Stomach (tissue), 9 donors: Measurements from ENCODE around the gene TPCN1. TPM values are rescaled to one million over a fixed set of nuclear protein-coding genes. Genes with fewer than 3 reads are reported as not detected.

Experiments used
- DNase-seq, 2 donors: peaks; one replicate each; pipeline versions ENCODE4 v3.0.0 to v3.0.0-alpha.2; 2013 to 2019
- H3K27ac ChIP-seq, 5 donors: fragments of 200-600 bp in 4 of 5; sonication (generic) in 4 of 5; one replicate each; pipeline ENCODE4 v1.5.1; 2013 to 2019; ENCODE audit warnings: mild to moderate bottlenecking in 1 of 5, moderate library complexity in 1 of 5
- H3K27me3 ChIP-seq, 3 donors: fragments of 200-600 bp; sonication (generic); one replicate each; pipeline ENCODE4 v1.5.1; 2017 to 2019; ENCODE audit warnings: mixed run types in 1 of 3
- H3K36me3 ChIP-seq, 4 donors: fragments of 200-600 bp; sonication (generic); 1 replicate in 3 of 4; 2 replicates in 1 of 4; pipeline ENCODE4 v1.5.1; 2016 to 2019
- H3K4me1 ChIP-seq, 4 donors: fragments of 200-600 bp; sonication (generic); one replicate each; pipeline ENCODE4 v1.5.1; 2016 to 2019
- H3K4me3 ChIP-seq, 4 donors: fragments of 200-600 bp; sonication (generic) in 3 of 4; one replicate each; pipeline ENCODE4 v1.5.1; 2016 to 2019; ENCODE audit warnings: mild to moderate bottlenecking in 1 of 4
- H3K9me3 ChIP-seq, 4 donors: fragments of 200-600 bp; sonication (generic); one replicate each; pipeline ENCODE4 v1.5.1; 2016 to 2019
- CTCF ChIP-seq, 7 experiments: fragments of 450-650 bp in 4 of 7; fragments of 200-600 bp in 3 of 7; sonication (generic) in 3 of 7; IDR thresholded peaks; one replicate each; pipeline ENCODE4 v1.5.1; 2016 to 2019; ENCODE audit warnings: antibody characterized with exemption in 7 of 7, control low read depth in 2 of 7, mild to moderate bottlenecking in 1 of 7
- EP300 ChIP-seq: sonication (generic); formaldehyde crosslinking; IDR thresholded peaks from one replicate; pipeline ENCODE4 v1.6.1; 2017; ENCODE audit warnings: antibody characterized with exemption
- POLR2A ChIP-seq, 4 donors: fragments of 450-650 bp; IDR thresholded peaks; one replicate each; pipeline ENCODE4 v1.6.1; 2016; ENCODE audit warnings: antibody characterized with exemption in 4 of 4, control low read depth in 2 of 4, mild to moderate bottlenecking in 1 of 4, moderate library complexity in 1 of 4
- POLR2AphosphoS5 ChIP-seq, 3 donors: sonication (generic); formaldehyde crosslinking; IDR thresholded peaks; one replicate each; pipeline ENCODE4 v1.6.1; 2016; ENCODE audit warnings: antibody characterized with exemption in 3 of 3
- WGBS, 5 donors: extraction: QIAGEN DNeasy Blood & Tissue Kit in 3 of 5; methylation state at CpG; one replicate each; pipeline versions ENCODE4 v1.1.5 to v1.1.7; 2013 to 2018; 5-methylcytosine and 5-hydroxymethylcytosine counted together
- intact Hi-C: fragments of 100-400 bp; cut with DNase I; formaldehyde crosslinking; loops from one replicate; pipeline ENCODE4 v1.15.1; 2023; ENCODE audit warnings: low total_unique reads
- polyA plus RNA-seq, 3 donors: library from polyadenylated mRNA; stranded (reverse); fragments of 200-250 nt; gene quantifications; one replicate each; pipeline ENCODE4 v1.2.3, GENCODE V29; 2013
- total RNA-seq, 5 donors: library from RNA; depleted of rRNA; stranded (reverse); fragments of >200 nt; gene quantifications; one replicate each; pipeline versions ENCODE4 v1.1.0 to v1.2.3, GENCODE V29; 2014 to 2016
- donor health status: healthy with polysubstance abuse.
- donor health status: Bipolar disorder and iron deficiency.
- donor health status: healthy.

TPCN1 gene
- total and polyA plus RNA-seq, 8 donors = 5.8 to 78.2 (median 30.2) TPM

DNA sequence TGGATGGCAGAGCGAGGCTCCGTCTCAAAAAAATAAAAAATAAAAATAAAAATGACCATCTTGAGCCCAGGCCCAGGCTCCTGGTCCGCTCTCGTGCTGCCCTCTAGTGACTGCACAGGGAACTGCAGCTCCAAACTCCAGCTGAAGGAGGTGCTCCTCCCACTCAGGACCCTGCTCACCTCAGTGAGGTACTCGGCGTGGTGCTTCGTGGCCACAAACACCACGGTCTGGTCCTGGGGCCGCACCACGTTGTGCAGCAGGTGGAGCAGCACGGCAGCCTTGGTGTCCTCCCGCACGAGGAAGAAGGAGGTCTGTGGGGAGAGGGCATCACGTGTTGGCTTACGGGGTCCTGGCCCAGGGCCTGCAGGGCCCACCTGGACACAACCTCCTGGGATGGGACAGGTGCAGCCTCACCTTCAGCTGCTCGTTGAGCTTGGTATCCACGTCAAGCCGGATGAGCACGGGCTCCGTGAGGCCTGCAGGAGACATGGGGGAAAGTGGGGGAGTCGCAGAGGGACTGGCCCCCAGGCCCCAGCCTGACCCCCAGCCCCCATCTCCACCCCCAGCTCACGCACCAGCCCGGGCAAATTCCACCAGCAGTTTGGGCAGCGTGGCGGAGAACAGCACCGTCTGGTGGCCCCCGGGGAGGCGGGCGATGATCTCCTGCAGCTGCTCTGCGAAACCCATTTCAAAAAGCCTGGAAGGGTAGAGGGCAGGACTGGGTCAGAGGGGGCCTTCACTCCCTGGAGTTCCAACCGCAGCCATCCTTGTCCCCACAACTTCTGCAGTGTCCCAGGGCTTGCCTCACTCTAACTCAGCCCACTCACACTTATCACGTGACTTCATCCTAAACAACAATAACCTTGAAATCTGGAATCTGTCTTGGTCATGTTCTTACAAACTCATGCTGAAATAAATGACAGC lies 46.5 kb upstream of the TPCN1 start:
- Histone ChIP-seq H3K27me3 (no peaks in the 10 kb centered on the region), H3K36me3 (peaks cover 90 to 100% (median 100%) of the 10 kb centered on the region in 4 donors), H3K9me3 (peaks cover 0 to 4% (median 0%) of the 10 kb centered on the region in 4 donors), H3K4me3 (no peak overlapping the region), H3K4me1 (peaks cover 0 to 3% (median 0%) of the 10 kb centered on the region in 4 donors), H3K27ac (no peak overlapping the region)
- TF ChIP-seq POLR2AphosphoS5 (IDR thresholded peaks at IDR 0.05) (no peak), CTCF (IDR thresholded peaks at IDR 0.05) (peak in 5 of 7 experiments; percentile 89 to 99 (median 98))
- 53 to 63% (median 59%) methylated on average over 16 to 32 of the region's 32 CpGs for WGBS, 5 donors
- intact Hi-C loops = loop anchor here (5.0 kb wide), 1 partner anchor 127 kb away; no protein-coding TSS in a partner anchor
- DNase-seq = peak; percentile 79 to 87

GRCh38 chr12:113179023-113179422 lies 42.2 kb upstream of the TPCN1 start:
- no peaks in the 10 kb centered on the region for H3K27me3 ChIP-seq
- no peak overlapping the region for H3K4me3 ChIP-seq
- H3K36me3 ChIP-seq = peaks cover 60 to 86% (median 74%) of the 10 kb centered on the region in 4 donors
- peaks cover 5 to 27% (median 12%) of the 10 kb centered on the region in 4 donors for H3K4me1 ChIP-seq
- no peak for DNase-seq
- TF ChIP-seq EP300 (no peak), CTCF (IDR thresholded peaks at IDR 0.05) (no peak), POLR2A (IDR thresholded peaks at IDR 0.05) (no peak), POLR2AphosphoS5 (IDR thresholded peaks at IDR 0.05) (no peak)
- peaks cover 0 to 4% (median 0%) of the 10 kb centered on the region in 4 donors for H3K9me3 ChIP-seq
- no peak overlapping the region for H3K27ac ChIP-seq
- intact Hi-C loops = no loop called here
- WGBS, 5 donors = 94 to 98% (median 95%) methylated on average over 10 to 14 of the region's 14 CpGs

DNA sequence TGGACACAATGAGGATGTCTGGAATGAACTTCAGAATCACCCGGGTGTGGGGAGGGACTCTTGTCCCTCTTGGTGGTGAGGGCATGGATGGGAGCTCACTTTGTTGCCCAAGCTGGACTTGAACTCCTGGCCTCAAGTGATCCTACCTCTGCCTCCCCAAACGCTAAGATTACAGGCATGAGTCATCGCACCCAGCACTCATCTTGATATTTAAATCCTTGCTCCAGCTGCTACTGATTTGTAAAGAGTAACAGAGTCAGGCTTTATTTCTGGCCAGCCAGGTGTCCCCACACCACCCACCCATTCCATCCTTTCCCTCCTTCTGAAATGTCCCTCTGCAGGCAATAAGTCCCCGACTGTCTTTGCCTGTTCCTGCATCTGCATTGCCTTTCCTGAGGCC lies 40.9 kb upstream of the TPCN1 start:
- Histone ChIP-seq H3K27ac (no peak overlapping the region), H3K27me3 (no peaks in the 10 kb centered on the region), H3K36me3 (peaks cover 51 to 73% (median 61%) of the 10 kb centered on the region in 4 donors), H3K9me3 (peaks cover 0 to 4% (median 0%) of the 10 kb centered on the region in 4 donors), H3K4me3 (no peak overlapping the region), H3K4me1 (peaks cover 11 to 33% (median 15%) of the 10 kb centered on the region in 4 donors)
- 67 to 78% (median 70%) methylated on average over 4 of the region's 4 CpGs for WGBS, 5 donors
- no peak for DNase-seq
- intact Hi-C loops = no loop called here
- TF ChIP-seq POLR2A (IDR thresholded peaks at IDR 0.05) (no peak), CTCF (IDR thresholded peaks at IDR 0.05) (no peak)

DNA sequence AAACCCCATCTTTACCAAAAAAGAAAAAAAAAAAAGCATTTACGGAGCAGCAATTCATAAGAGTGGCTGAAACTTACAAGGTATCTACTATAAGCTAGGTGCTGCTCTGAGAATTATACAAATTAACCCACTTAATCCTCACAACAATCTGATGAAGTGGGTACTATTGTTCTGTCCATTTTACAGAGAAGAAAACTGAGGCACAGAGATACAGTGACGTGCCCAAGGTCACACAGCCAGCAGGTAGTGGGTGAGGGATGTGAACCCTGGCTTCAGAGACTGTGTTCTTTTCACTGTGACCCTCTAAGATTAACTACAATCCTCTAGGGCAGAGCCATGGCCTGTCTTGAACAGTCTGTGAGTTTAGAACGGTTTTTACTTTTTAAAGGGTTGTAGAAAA lies 39.3 kb upstream of the TPCN1 start:
- intact Hi-C loops = no loop called here

More for the DNA sequence above, 39.3 kb upstream of the TPCN1 start:
- Histone ChIP-seq H3K4me3 (no peak overlapping the region), H3K9me3 (peaks cover 0 to 3% (median 0%) of the 10 kb centered on the region in 4 donors), H3K4me1 (peaks cover 21 to 47% (median 27%) of the 10 kb centered on the region in 4 donors), H3K27me3 (no peaks in the 10 kb centered on the region), H3K36me3 (peaks cover 38 to 56% (median 44%) of the 10 kb centered on the region in 4 donors), H3K27ac (no peak overlapping the region)
- WGBS, 5 donors = 85 to 91% (median 90%) methylated on average over 3 of the region's 3 CpGs
- DNase-seq = no peak
- TF ChIP-seq POLR2AphosphoS5 (IDR thresholded peaks at IDR 0.05) (no peak), EP300 (no peak), CTCF (IDR thresholded peaks at IDR 0.05) (no peak), POLR2A (IDR thresholded peaks at IDR 0.05) (no peak)
